HEK293 (cell line): Measurements from ENCODE around the gene COL5A1.

Experiments
- CTCF ChIA-PET: fragments of 350-600 bp; formaldehyde crosslinking; extraction: SDS; loops from one replicate; lab custom pipeline; 2021; ENCODE audit warnings: antibody characterized with exemption; lab: Yijun Ruan, JAX
- POLR2A ChIA-PET: fragments of 300-600 bp; formaldehyde crosslinking; extraction: SDS; loops from one replicate; lab custom pipeline; 2020; ENCODE audit warnings: antibody characterized with exemption, inconsistent platforms; lab: Yijun Ruan, JAX
- H3K27ac ChIP-seq: fragments of 200-500 bp; sonication (Bioruptor generic); 2 replicates; pipeline ENCODE4 v1.5.1; 2014; ENCODE audit warnings: low read depth, low read length, control low read depth, inconsistent platforms; ENCODE audit errors: extremely low read depth
- H3K36me3 ChIP-seq, 2 experiments: fragments of 200-500 bp in 1 of 2; sonication (Bioruptor generic) in 1 of 2; 1 replicate in 1 of 2; 2 replicates in 1 of 2; pipeline ENCODE4 v1.5.1; 2014 to 2017; ENCODE audit warnings: inconsistent platforms in 2 of 2, low read length in 2 of 2; ENCODE audit not compliant: control insufficient read depth in 2 of 2, insufficient read depth in 1 of 2
- H3K4me1 ChIP-seq: fragments of 200-500 bp; sonication (Bioruptor generic); 2 replicates; pipeline ENCODE4 v1.5.1; 2014; ENCODE audit warnings: mild to moderate bottlenecking, low read length, inconsistent platforms; ENCODE audit not compliant: control insufficient read depth, insufficient read depth
- H3K4me3 ChIP-seq: 2 replicates; pipeline ENCODE4 v1.5.1; 2011; ENCODE audit warnings: low read depth, mild to moderate bottlenecking, control low read depth, low read length, moderate library complexity
- H3K9me3 ChIP-seq: fragments of 200-500 bp; sonication (Bioruptor generic); 2 replicates; pipeline ENCODE4 v1.5.1; 2014; ENCODE audit warnings: low read depth, low read length, inconsistent platforms; ENCODE audit not compliant: control insufficient read depth, insufficient read depth
- GLI4 ChIP-seq: fragments of 450-650 bp; formaldehyde crosslinking; IDR thresholded peaks from 2 replicates; pipeline ENCODE4 v1.5.1; 2016; ENCODE audit warnings: missing biosample characterization, missing genetic modification characterization
- HOXA7 ChIP-seq: sonication (generic); formaldehyde crosslinking; IDR thresholded peaks from 2 replicates; pipeline ENCODE4 v1.8.1; 2022; ENCODE audit warnings: missing genetic modification reagents, borderline replicate concordance
- OSR2 ChIP-seq: fragments of 450-650 bp; formaldehyde crosslinking; IDR thresholded peaks from 2 replicates; pipeline ENCODE4 v1.5.1; 2016; ENCODE audit warnings: missing biosample characterization, missing genetic modification characterization
- OVOL3 ChIP-seq: fragments of 450-650 bp; formaldehyde crosslinking; IDR thresholded peaks from 2 replicates; pipeline ENCODE4 v1.5.1; 2016; ENCODE audit warnings: missing biosample characterization, missing genetic modification characterization
- ZBTB48 ChIP-seq: fragments of 450-650 bp; formaldehyde crosslinking; IDR thresholded peaks from 2 replicates; pipeline ENCODE4 v1.5.1; 2016; ENCODE audit warnings: missing biosample characterization, missing genetic modification characterization
- ZFP41 ChIP-seq: fragments of 450-650 bp; formaldehyde crosslinking; IDR thresholded peaks from 2 replicates; pipeline ENCODE4 v1.5.1; 2016; ENCODE audit warnings: missing biosample characterization, missing genetic modification characterization, borderline replicate concordance
- ZNF132 ChIP-seq: fragments of 450-650 bp; formaldehyde crosslinking; IDR thresholded peaks from 2 replicates; pipeline ENCODE4 v1.5.1; 2017; ENCODE audit warnings: missing biosample characterization, missing genetic modification characterization, borderline replicate concordance
- ZNF248 ChIP-seq: fragments of 450-650 bp; formaldehyde crosslinking; IDR thresholded peaks from 2 replicates; pipeline ENCODE4 v1.5.1; 2017; ENCODE audit warnings: missing biosample characterization, missing genetic modification characterization
- ZNF341 ChIP-seq: fragments of 450-650 bp; formaldehyde crosslinking; IDR thresholded peaks from 2 replicates; pipeline ENCODE4; 2016; ENCODE audit warnings: low read depth, missing biosample characterization, missing genetic modification characterization
- ZNF354C ChIP-seq: fragments of 450-650 bp; formaldehyde crosslinking; IDR thresholded peaks from 2 replicates; pipeline ENCODE4 v1.5.1; 2016; ENCODE audit warnings: missing biosample characterization, missing genetic modification characterization, low read depth, borderline replicate concordance
- ZNF501 ChIP-seq: fragments of 450-650 bp; formaldehyde crosslinking; IDR thresholded peaks from 2 replicates; pipeline ENCODE4 v1.5.1; 2016; ENCODE audit warnings: missing biosample characterization, missing genetic modification characterization
- ZNF544 ChIP-seq: fragments of 450-650 bp; formaldehyde crosslinking; IDR thresholded peaks from 2 replicates; pipeline ENCODE4 v1.5.0; 2017; ENCODE audit warnings: missing biosample characterization, missing genetic modification characterization
- ZNF561 ChIP-seq: fragments of 450-650 bp; IDR thresholded peaks from 2 replicates; pipeline ENCODE4 v1.5.1; 2018; ENCODE audit warnings: missing biosample characterization, missing genetic modification characterization, borderline replicate concordance
- ZNF660 ChIP-seq: fragments of 450-650 bp; IDR thresholded peaks from 2 replicates; pipeline ENCODE4 v1.5.1; 2018; ENCODE audit warnings: missing biosample characterization, mild to moderate bottlenecking, missing genetic modification characterization
- ZNF777 ChIP-seq: fragments of 450-650 bp; formaldehyde crosslinking; IDR thresholded peaks from 2 replicates; pipeline ENCODE4 v1.5.1; 2017; ENCODE audit warnings: missing biosample characterization, missing genetic modification characterization, borderline replicate concordance
- ZNF830 ChIP-seq: fragments of 450-650 bp; IDR thresholded peaks from 2 replicates; pipeline ENCODE4 v1.5.0; 2018; ENCODE audit warnings: missing biosample characterization, missing genetic modification characterization, low read depth, mild to moderate bottlenecking, moderate library complexity
- TF ChIP-seq, protein P1 (sequence below): fragments of 450-650 bp; formaldehyde crosslinking; IDR thresholded peaks from 2 replicates; pipeline ENCODE4 v1.5.1; 2016; ENCODE audit warnings: missing biosample characterization, missing genetic modification characterization
- TF ChIP-seq, protein P2 (sequence below): fragments of 450-650 bp; formaldehyde crosslinking; IDR thresholded peaks from 2 replicates; pipeline ENCODE4 v1.5.1; 2016; ENCODE audit warnings: missing biosample characterization, missing genetic modification characterization
- TF ChIP-seq, protein P3 (sequence below): fragments of 450-650 bp; formaldehyde crosslinking; conservative IDR thresholded peaks from 2 replicates; pipeline ENCODE4 v1.5.1; 2016; ENCODE audit warnings: low read depth, missing biosample characterization, missing genetic modification characterization

Gene COL5A1

DNA sequence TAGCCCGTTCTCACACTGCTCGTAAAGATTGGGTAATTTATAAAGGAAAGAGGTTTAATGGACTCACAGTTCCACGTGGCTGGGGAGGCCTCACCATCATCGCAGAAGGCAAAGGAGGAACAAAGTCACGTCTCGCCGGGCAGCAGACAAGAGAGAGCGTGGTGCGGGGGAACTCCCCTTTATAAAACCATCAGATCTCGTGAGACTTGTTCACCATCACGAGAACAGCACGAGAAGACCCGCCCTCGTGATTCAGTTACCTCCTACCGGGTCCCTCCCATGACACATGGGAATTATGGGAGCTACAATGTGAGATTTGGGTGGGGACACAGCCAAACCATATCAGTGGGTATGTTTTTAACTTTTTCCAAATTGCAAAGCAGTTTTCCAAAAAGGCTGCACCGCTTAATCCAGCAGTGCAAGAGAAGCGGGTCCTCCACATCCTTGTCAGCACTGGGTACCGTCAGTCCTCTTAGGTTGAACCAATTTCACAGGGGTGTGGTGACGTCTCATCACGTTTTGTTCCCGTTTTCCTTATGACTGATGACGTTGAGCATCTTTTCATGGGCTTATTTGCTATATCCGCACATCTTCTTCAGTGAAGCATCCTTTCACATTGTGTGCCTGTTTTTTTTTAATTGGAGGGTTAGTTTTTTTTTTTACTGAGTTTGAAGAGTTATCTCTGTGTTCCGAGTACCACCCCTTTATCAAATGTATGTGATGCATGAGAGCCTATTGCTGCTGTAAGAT is 231.1 kb downstream of the COL5A1 start:
- Histone ChIP-seq H3K36me3 (no peaks in the 10 kb centered on the region), H3K27ac (no peak overlapping the region), H3K4me1 (no peaks in the 10 kb centered on the region), H3K4me3 (no peak overlapping the region)
- POLR2A ChIA-PET, result no interaction called here
- TF ChIP-seq ZNF354C (tag by site-specific recombination), result no peak
- no peak for TF ChIP-seq OVOL3 (tag by site-specific recombination)
- TF ChIP-seq GLI4 (tag by site-specific recombination), result no peak
- TF ChIP-seq ZNF830 (tag by site-specific recombination), result no peak
- TF ChIP-seq ZNF501 (tag by site-specific recombination), result no peak
- TF ChIP-seq OSR2 (tag by site-specific recombination), result no peak
- TF ChIP-seq ZNF660 (tag by site-specific recombination), result no peak
- no peak for TF ChIP-seq ZBTB48 (tag by site-specific recombination)
- TF ChIP-seq, all 188 proteins: peak for 0
- CTCF ChIA-PET, result interaction anchor here (0.7 kb wide), 1 partner anchor 122 kb away, joined by 3 read pairs; no protein-coding TSS in a partner anchor
- H3K9me3 ChIP-seq, result no peaks in the 10 kb centered on the region

DNA sequence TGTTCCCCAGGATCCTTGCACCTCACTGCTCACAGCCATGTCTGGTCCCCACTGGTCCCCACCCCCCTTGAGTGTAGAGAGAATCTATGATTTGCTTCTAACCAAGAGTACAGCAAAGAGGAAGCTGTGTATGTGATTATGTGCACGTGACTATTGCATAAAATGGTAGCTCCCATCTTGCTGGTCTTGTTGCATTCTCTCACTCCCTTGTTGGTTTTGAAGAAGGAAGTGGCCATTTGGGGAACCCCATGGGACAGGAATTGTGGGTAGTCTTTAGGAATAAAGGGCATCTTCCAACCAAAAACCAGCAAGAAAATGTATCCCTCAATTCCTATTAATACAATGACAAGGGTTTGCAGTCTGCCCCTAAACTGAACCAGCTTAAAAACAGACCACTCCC is 233.8 kb downstream of the COL5A1 start:
- Histone ChIP-seq H3K36me3 (no peaks in the 10 kb centered on the region), H3K4me3 (no peak overlapping the region), H3K4me1 (no peaks in the 10 kb centered on the region), H3K9me3 (no peaks in the 10 kb centered on the region), H3K27ac (no peak overlapping the region)
- POLR2A ChIA-PET, result no interaction called here
- TF ChIP-seq ZNF544 (tag by site-specific recombination) (no peak), ZFP41 (no peak), ZNF248 (no peak), ZNF561 (tag by site-specific recombination) (no peak), ZNF341 (no peak), ZNF132 (tag by site-specific recombination) (no peak), HOXA7 (no peak), ZNF777 (tag by site-specific recombination) (no peak)
- TF ChIP-seq, protein P1, sequence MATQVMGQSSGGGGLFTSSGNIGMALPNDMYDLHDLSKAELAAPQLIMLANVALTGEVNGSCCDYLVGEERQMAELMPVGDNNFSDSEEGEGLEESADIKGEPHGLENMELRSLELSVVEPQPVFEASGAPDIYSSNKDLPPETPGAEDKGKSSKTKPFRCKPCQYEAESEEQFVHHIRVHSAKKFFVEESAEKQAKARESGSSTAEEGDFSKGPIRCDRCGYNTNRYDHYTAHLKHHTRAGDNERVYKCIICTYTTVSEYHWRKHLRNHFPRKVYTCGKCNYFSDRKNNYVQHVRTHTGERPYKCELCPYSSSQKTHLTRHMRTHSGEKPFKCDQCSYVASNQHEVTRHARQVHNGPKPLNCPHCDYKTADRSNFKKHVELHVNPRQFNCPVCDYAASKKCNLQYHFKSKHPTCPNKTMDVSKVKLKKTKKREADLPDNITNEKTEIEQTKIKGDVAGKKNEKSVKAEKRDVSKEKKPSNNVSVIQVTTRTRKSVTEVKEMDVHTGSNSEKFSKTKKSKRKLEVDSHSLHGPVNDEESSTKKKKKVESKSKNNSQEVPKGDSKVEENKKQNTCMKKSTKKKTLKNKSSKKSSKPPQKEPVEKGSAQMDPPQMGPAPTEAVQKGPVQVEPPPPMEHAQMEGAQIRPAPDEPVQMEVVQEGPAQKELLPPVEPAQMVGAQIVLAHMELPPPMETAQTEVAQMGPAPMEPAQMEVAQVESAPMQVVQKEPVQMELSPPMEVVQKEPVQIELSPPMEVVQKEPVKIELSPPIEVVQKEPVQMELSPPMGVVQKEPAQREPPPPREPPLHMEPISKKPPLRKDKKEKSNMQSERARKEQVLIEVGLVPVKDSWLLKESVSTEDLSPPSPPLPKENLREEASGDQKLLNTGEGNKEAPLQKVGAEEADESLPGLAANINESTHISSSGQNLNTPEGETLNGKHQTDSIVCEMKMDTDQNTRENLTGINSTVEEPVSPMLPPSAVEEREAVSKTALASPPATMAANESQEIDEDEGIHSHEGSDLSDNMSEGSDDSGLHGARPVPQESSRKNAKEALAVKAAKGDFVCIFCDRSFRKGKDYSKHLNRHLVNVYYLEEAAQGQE (tag by site-specific recombination), result no peak
- TF ChIP-seq, protein P2, sequence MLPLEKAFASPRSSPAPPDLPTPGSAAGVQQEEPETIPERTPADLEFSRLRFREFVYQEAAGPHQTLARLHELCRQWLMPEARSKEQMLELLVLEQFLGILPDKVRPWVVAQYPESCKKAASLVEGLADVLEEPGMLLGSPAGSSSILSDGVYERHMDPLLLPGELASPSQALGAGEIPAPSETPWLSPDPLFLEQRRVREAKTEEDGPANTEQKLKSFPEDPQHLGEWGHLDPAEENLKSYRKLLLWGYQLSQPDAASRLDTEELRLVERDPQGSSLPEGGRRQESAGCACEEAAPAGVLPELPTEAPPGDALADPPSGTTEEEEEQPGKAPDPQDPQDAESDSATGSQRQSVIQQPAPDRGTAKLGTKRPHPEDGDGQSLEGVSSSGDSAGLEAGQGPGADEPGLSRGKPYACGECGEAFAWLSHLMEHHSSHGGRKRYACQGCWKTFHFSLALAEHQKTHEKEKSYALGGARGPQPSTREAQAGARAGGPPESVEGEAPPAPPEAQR (tag by site-specific recombination), result no peak
- TF ChIP-seq, protein P3, sequence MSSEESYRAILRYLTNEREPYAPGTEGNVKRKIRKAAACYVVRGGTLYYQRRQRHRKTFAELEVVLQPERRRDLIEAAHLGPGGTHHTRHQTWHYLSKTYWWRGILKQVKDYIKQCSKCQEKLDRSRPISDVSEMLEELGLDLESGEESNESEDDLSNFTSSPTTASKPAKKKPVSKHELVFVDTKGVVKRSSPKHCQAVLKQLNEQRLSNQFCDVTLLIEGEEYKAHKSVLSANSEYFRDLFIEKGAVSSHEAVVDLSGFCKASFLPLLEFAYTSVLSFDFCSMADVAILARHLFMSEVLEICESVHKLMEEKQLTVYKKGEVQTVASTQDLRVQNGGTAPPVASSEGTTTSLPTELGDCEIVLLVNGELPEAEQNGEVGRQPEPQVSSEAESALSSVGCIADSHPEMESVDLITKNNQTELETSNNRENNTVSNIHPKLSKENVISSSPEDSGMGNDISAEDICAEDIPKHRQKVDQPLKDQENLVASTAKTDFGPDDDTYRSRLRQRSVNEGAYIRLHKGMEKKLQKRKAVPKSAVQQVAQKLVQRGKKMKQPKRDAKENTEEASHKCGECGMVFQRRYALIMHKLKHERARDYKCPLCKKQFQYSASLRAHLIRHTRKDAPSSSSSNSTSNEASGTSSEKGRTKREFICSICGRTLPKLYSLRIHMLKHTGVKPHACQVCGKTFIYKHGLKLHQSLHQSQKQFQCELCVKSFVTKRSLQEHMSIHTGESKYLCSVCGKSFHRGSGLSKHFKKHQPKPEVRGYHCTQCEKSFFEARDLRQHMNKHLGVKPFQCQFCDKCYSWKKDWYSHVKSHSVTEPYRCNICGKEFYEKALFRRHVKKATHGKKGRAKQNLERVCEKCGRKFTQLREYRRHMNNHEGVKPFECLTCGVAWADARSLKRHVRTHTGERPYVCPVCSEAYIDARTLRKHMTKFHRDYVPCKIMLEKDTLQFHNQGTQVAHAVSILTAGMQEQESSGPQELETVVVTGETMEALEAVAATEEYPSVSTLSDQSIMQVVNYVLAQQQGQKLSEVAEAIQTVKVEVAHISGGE (tag by site-specific recombination), result no peak
- CTCF ChIA-PET, result no interaction called here
